Liver (tissue), 9 donors: ENCODE measurements around the gene TAF6. TPM values are rescaled to one million over a fixed set of nuclear protein-coding genes. Genes with fewer than 3 reads are reported as not detected.

Source experiments
- DNase-seq: peaks from one replicate; pipeline ENCODE4 v3.0.0-alpha.2; 2017; ENCODE audit warnings: low spot score
- H3K27ac ChIP-seq, 2 donors: one replicate each; pipeline ENCODE4 v1.7.0; 2013; ENCODE audit warnings: inconsistent platforms in 2 of 2, low read length in 2 of 2, control low read depth in 1 of 2, low read depth in 1 of 2, mild to moderate bottlenecking in 1 of 2
- H3K27me3 ChIP-seq, 4 donors: one replicate each; pipeline versions ENCODE4 v1.6.1 to v1.7.0; 2013; ENCODE audit warnings: low read length in 3 of 4, inconsistent platforms in 1 of 4, mild to moderate bottlenecking in 1 of 4, moderate library complexity in 1 of 4; ENCODE audit not compliant: control insufficient read depth in 4 of 4, insufficient read depth in 4 of 4
- H3K36me3 ChIP-seq, 4 donors: one replicate each; pipeline versions ENCODE4 v1.6.1 to v1.7.0; 2013; ENCODE audit warnings: low read length in 3 of 4, mild to moderate bottlenecking in 3 of 4, low read depth in 1 of 4, moderate library complexity in 1 of 4; ENCODE audit not compliant: control insufficient read depth in 4 of 4, insufficient read depth in 3 of 4
- H3K4me1 ChIP-seq, 4 donors: one replicate each; pipeline versions ENCODE4 v1.6.1 to v1.7.0; 2013; ENCODE audit warnings: low read length in 3 of 4, mild to moderate bottlenecking in 3 of 4, moderate library complexity in 1 of 4; ENCODE audit not compliant: control insufficient read depth in 4 of 4, insufficient read depth in 4 of 4
- H3K4me3 ChIP-seq, 3 donors: one replicate each; pipeline versions ENCODE4 v1.6.1 to v1.7.0; 2013; ENCODE audit warnings: low read length in 3 of 3, control low read depth in 1 of 3, low read depth in 1 of 3, mild to moderate bottlenecking in 1 of 3
- H3K9ac ChIP-seq, 2 donors: one replicate each; pipeline ENCODE4 v1.7.0; 2013; ENCODE audit warnings: low read length in 2 of 2, mild to moderate bottlenecking in 2 of 2, moderate library complexity in 2 of 2, control low read depth in 1 of 2, low read depth in 1 of 2
- H3K9me3 ChIP-seq, 4 donors: one replicate each; pipeline versions ENCODE4 v1.6.1 to v1.7.0; 2013; ENCODE audit warnings: low read length in 3 of 4; ENCODE audit not compliant: control insufficient read depth in 4 of 4
- ATF3 ChIP-seq: IDR thresholded peaks from 2 replicates; pipeline ENCODE4 v1.6.1; 2016; ENCODE audit warnings: antibody characterized with exemption
- CTCF ChIP-seq: fragments of 150-350 bp; IDR thresholded peaks from 2 replicates; pipeline ENCODE4 v1.5.1; 2017; ENCODE audit warnings: improper control_type of control experiment, low read depth, low read length; ENCODE audit not compliant: missing input control
- EGR1 ChIP-seq, 2 donors: IDR thresholded peaks; 2 replicates each; pipeline ENCODE4 v1.6.1; 2016 to 2018; ENCODE audit warnings: antibody characterized with exemption in 2 of 2, low read depth in 2 of 2
- HNF4A ChIP-seq, 2 donors: conservative IDR thresholded peaks; 2 replicates each; pipeline ENCODE4 v1.6.1; 2016; ENCODE audit warnings: antibody characterized with exemption in 2 of 2, mild to moderate bottlenecking in 2 of 2
- HNF4G ChIP-seq: IDR thresholded peaks from 2 replicates; pipeline ENCODE4 v1.6.1; 2016; ENCODE audit warnings: antibody characterized with exemption
- JUND ChIP-seq, 2 donors: IDR thresholded peaks; 2 replicates each; pipeline ENCODE4 v1.6.1; 2016; ENCODE audit warnings: antibody characterized with exemption in 2 of 2
- MAX ChIP-seq: IDR thresholded peaks from 2 replicates; pipeline ENCODE4 v1.6.1; 2016; ENCODE audit warnings: antibody characterized with exemption
- RAD21 ChIP-seq, 2 donors: IDR thresholded peaks; 2 replicates each; pipeline ENCODE4 v1.6.1; 2016; ENCODE audit warnings: antibody characterized with exemption in 2 of 2, mild to moderate bottlenecking in 2 of 2
- REST ChIP-seq: IDR thresholded peaks from 2 replicates; pipeline ENCODE4 v1.6.1; 2016; ENCODE audit warnings: antibody characterized with exemption, mild to moderate bottlenecking
- RXRA ChIP-seq, 2 donors: IDR thresholded peaks; 2 replicates each; pipeline ENCODE4 v1.6.1; 2017 to 2018; ENCODE audit warnings: antibody characterized with exemption in 2 of 2, mild to moderate bottlenecking in 1 of 2
- SP1 ChIP-seq: IDR thresholded peaks from 2 replicates; pipeline ENCODE4 v1.6.1; 2018; ENCODE audit warnings: antibody characterized with exemption, mild to moderate bottlenecking
- TAF1 ChIP-seq: conservative IDR thresholded peaks from 2 replicates; pipeline ENCODE4 v1.6.1; 2016; ENCODE audit warnings: antibody characterized with exemption, mild to moderate bottlenecking
- YY1 ChIP-seq: IDR thresholded peaks from 2 replicates; pipeline ENCODE4 v1.6.1; 2016; ENCODE audit warnings: antibody characterized with exemption, mild to moderate bottlenecking
- ZBTB33 ChIP-seq: IDR thresholded peaks from 2 replicates; pipeline ENCODE4 v1.6.1; 2016; ENCODE audit warnings: antibody characterized with exemption
- WGBS: extraction: QIAGEN DNeasy Blood & Tissue Kit; methylation state at CpG from one replicate; pipeline ENCODE4 v1.1.7; 2013; 5-methylcytosine and 5-hydroxymethylcytosine counted together
- polyA plus RNA-seq, 2 donors: library from polyadenylated mRNA; stranded (reverse) in 1 of 2; unstranded in 1 of 2; fragments of 200-250 nt in 1 of 2; fragments of >200 nt in 1 of 2; fragmentation: Nextera tagmentation in 1 of 2; extraction: Ambion mirVana in 1 of 2; gene quantifications; one replicate each; pipeline versions ENCODE4 v1.2.1 to v1.2.3, GENCODE V29; 2013 to 2015
- total RNA-seq, 2 donors: library from RNA; depleted of rRNA; stranded (reverse); fragments of >200 nt; gene quantifications; one replicate each; pipeline ENCODE4 v1.2.3, GENCODE V29; 2014
- donor health status: healthy.
- donor health status: healthy.
- donor health status: healthy.
- donor health status: healthy.
- donor health status: healthy.

TAF6 gene
- total and polyA plus RNA-seq, 4 donors: 8.9 to 17.9 (median 16.2) TPM

GRCh38 chr7:100066953-100067352, 52.2 kb downstream of the TAF6 start:
- Histone ChIP-seq H3K9ac (no peak overlapping the region), H3K36me3 (peaks cover 5 to 40% (median 34%) of the 10 kb centered on the region in 4 donors), H3K9me3 (peaks cover 13 to 21% (median 14%) of the 10 kb centered on the region in 4 donors), H3K27me3 (no peaks in the 10 kb centered on the region), H3K27ac (no peak overlapping the region), H3K4me1 (peaks cover 2 to 23% (median 14%) of the 10 kb centered on the region in 4 donors), H3K4me3 (no peak overlapping the region)
- no peak for DNase-seq
- TF ChIP-seq CTCF (no peak), TAF1 (no peak), JUND (IDR thresholded peaks at IDR 0.05) (no peak), HNF4G (no peak), EGR1 (IDR thresholded peaks at IDR 0.05; ENCODE audit: low read depth in 2 of 2) (no peak), MAX (no peak), YY1 (no peak), RAD21 (IDR thresholded peaks at IDR 0.05) (no peak), REST (no peak), ATF3 (no peak)
- 89% methylated on average over 7 of the region's 7 CpGs for WGBS

- Histone ChIP-seq H3K27me3 (no peaks in the 10 kb centered on the region), H3K27ac (peak overlapping the region; percentile 80 to 82), H3K9ac (peak overlapping the region in 1 of 2 donors; percentile 43), H3K9me3 (peaks cover under 1 to 7% (median 2%) of the 10 kb centered on the region in 4 donors), H3K36me3 (peaks cover 2 to 35% (median 29%) of the 10 kb centered on the region in 4 donors), H3K4me3 (no peak overlapping the region), H3K4me1 (peaks cover 2 to 23% (median 14%) of the 10 kb centered on the region in 4 donors)
- DNase-seq: no peak
- WGBS: 27% methylated on average over 8 of the region's 8 CpGs
- TF ChIP-seq YY1: peak; percentile 87
- peak; percentile 57 for TF ChIP-seq REST
- TF ChIP-seq HNF4G: no peak
- TF ChIP-seq CTCF: no peak
- peak; percentile 70 to 78 for TF ChIP-seq HNF4A (conservative IDR thresholded peaks at IDR 0.05)
- peak; percentile 33 to 37 for TF ChIP-seq RAD21 (IDR thresholded peaks at IDR 0.05)
- TF ChIP-seq ATF3: peak; percentile 70
- TF ChIP-seq SP1: peak; percentile 96
- TF ChIP-seq ZBTB33: peak; percentile 87
- TF ChIP-seq RXRA (IDR thresholded peaks at IDR 0.05): peak; percentile 98
- peak; percentile 74 for TF ChIP-seq MAX
These were observed 53.5 kb downstream of the TAF6 start for GRCh38 chr7:100065452-100066186.
